GM12878 (cell line): ENCODE measurements around the gene FMR1. TPM values are rescaled to one million over a fixed set of nuclear protein-coding genes. Genes with fewer than 3 reads are reported as not detected.

Source experiments
- ATF7 ChIP-seq: fragments of 450-650 bp; IDR thresholded peaks from 2 replicates; pipeline ENCODE4 v1.6.1; 2016; ENCODE audit warnings: low read depth, mild to moderate bottlenecking
- CBX5 ChIP-seq: sonication (generic); IDR thresholded peaks from 2 replicates; pipeline ENCODE4 v1.6.1; 2016; ENCODE audit warnings: low read depth, moderate library complexity, mild to moderate bottlenecking, inconsistent platforms
- E2F4 ChIP-seq: IDR thresholded peaks from 2 replicates; pipeline ENCODE4 v1.6.1; 2012; ENCODE audit warnings: low read depth, low read length, improper control_type of control experiment
- EP300 ChIP-seq, 2 experiments: fragments of 150-350 bp in 1 of 2; IDR thresholded peaks; 2 replicates each; pipeline ENCODE4 v1.6.1; 2011 to 2012; ENCODE audit warnings: low read depth in 2 of 2, low read length in 2 of 2, borderline replicate concordance in 1 of 2, improper control_type of control experiment in 1 of 2, inconsistent platforms in 1 of 2; ENCODE audit not compliant: control insufficient read depth in 1 of 2
- GATAD2B ChIP-seq: fragments of 450-650 bp; conservative IDR thresholded peaks from 2 replicates; pipeline ENCODE4 v1.6.1; 2017; ENCODE audit warnings: low read depth, mild to moderate bottlenecking, moderate library complexity
- HCFC1 ChIP-seq: fragments of 150-350 bp; IDR thresholded peaks from 2 replicates; pipeline ENCODE4 v1.6.1; 2014; ENCODE audit warnings: low read length
- HSF1 ChIP-seq: fragments of 150-350 bp; IDR thresholded peaks from 2 replicates; pipeline ENCODE4 v1.6.1; 2014; ENCODE audit warnings: mild to moderate bottlenecking, low read depth, low read length
- IRF5 ChIP-seq: fragments of 450-650 bp; IDR thresholded peaks from 2 replicates; pipeline ENCODE4 v1.6.1; 2017; ENCODE audit warnings: borderline replicate concordance
- JUNB ChIP-seq: IDR thresholded peaks from 2 replicates; pipeline ENCODE4 v1.6.1; 2016; ENCODE audit warnings: antibody characterized with exemption, mild to moderate bottlenecking
- NRF1 ChIP-seq: conservative IDR thresholded peaks from 2 replicates; pipeline ENCODE4 v1.6.1; 2011; ENCODE audit warnings: mild to moderate bottlenecking, low read depth, low read length, improper control_type of control experiment
- PAX5 ChIP-seq: IDR thresholded peaks from 2 replicates; pipeline ENCODE4 v1.6.1; 2011; ENCODE audit warnings: low read depth, low read length, borderline replicate concordance
- PKNOX1 ChIP-seq: fragments of 450-650 bp; IDR thresholded peaks from 2 replicates; pipeline ENCODE4 v1.6.1; 2016; ENCODE audit warnings: mild to moderate bottlenecking
- POLR2A ChIP-seq: IDR thresholded peaks from 2 replicates; pipeline ENCODE4 v1.6.1; 2011; ENCODE audit warnings: low read depth, mild to moderate bottlenecking, low read length
- SIX5 ChIP-seq: IDR thresholded peaks from 2 replicates; pipeline ENCODE4 v1.6.1; 2011; ENCODE audit warnings: mild to moderate bottlenecking, low read depth, low read length, moderate library complexity; ENCODE audit not compliant: severe bottlenecking
- TAF1 ChIP-seq: IDR thresholded peaks from 2 replicates; pipeline ENCODE4 v1.6.1; 2011; ENCODE audit warnings: mild to moderate bottlenecking, low read depth, low read length, borderline replicate concordance
- TCF3 ChIP-seq: IDR thresholded peaks from 2 replicates; pipeline ENCODE4 v1.6.1; 2012; ENCODE audit warnings: low read depth, mild to moderate bottlenecking, low read length, borderline replicate concordance; ENCODE audit not compliant: insufficient read depth
- TCF7 ChIP-seq: IDR thresholded peaks from 2 replicates; pipeline ENCODE4 v1.6.1; 2014; ENCODE audit warnings: antibody characterized with exemption, borderline replicate concordance
- USF1 ChIP-seq: IDR thresholded peaks from 2 replicates; pipeline ENCODE4 v1.6.1; 2011; ENCODE audit warnings: borderline replicate concordance, low read depth, mild to moderate bottlenecking, moderate library complexity, mixed read lengths, low read length; ENCODE audit not compliant: insufficient read depth; ENCODE audit errors: extremely low read length
- USF2 ChIP-seq: IDR thresholded peaks from 2 replicates; pipeline ENCODE4 v1.6.1; 2011; ENCODE audit warnings: low read depth, low read length, improper control_type of control experiment, borderline replicate concordance
- ZBTB33 ChIP-seq: fragments of 450-650 bp; IDR thresholded peaks from 2 replicates; pipeline ENCODE4 v1.6.1; 2017; ENCODE audit warnings: mild to moderate bottlenecking
- polyA plus RNA-seq, 11 experiments: library from polyadenylated mRNA; depleted of rRNA in 4 of 11; unstranded in 6 of 11; stranded (reverse) in 5 of 11; fragments of >200 nt; fragmentation: Nextera tagmentation in 4 of 11; fragmentation: Illumina TruSeq in 1 of 11; extraction: Ambion mirVana in 4 of 11; extraction: Trizol in 1 of 11; gene quantifications; 1 replicate in 1 of 11; 2 replicates in 10 of 11; pipeline versions ENCODE4 v1.2.1 to v1.2.3, GENCODE V29; 2011 to 2016; ENCODE audit warnings: inconsistent platforms in 2 of 11, missing spikeins in 2 of 11, low read depth in 1 of 11
- total RNA-seq, 4 experiments: library from RNA; depleted of rRNA in 3 of 4; stranded (reverse); fragments of >200 nt in 3 of 4; fragmentation: Illumina TruSeq in 1 of 4; extraction: Trizol in 1 of 4; gene quantifications; 2 replicates each; pipeline versions ENCODE4 v1.2.1 to v1.2.3, GENCODE V29; 2013 to 2021

Gene FMR1
- total and polyA plus RNA-seq, 10 of the 15 experiments (the other 5 are each of a cell fraction or from before 2014, with no cell fraction given): 7.9 to 37.5 (median 19.3) TPM

DNA sequence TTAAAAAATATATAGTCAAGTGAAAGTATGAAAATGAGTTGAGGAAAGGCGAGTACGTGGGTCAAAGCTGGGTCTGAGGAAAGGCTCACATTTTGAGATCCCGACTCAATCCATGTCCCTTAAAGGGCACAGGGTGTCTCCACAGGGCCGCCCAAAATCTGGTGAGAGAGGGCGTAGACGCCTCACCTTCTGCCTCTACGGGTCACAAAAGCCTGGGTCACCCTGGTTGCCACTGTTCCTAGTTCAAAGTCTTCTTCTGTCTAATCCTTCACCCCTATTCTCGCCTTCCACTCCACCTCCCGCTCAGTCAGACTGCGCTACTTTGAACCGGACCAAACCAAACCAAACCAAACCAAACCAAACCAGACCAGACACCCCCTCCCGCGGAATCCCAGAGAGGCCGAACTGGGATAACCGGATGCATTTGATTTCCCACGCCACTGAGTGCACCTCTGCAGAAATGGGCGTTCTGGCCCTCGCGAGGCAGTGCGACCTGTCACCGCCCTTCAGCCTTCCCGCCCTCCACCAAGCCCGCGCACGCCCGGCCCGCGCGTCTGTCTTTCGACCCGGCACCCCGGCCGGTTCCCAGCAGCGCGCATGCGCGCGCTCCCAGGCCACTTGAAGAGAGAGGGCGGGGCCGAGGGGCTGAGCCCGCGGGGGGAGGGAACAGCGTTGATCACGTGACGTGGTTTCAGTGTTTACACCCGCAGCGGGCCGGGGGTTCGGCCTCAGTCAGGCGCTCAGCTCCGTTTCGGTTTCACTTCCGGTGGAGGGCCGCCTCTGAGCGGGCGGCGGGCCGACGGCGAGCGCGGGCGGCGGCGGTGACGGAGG lies at the start of gene FMR1 (continued):
- TF ChIP-seq SIX5: no peak
- TF ChIP-seq PKNOX1: peak; percentile 51
- peak; percentile 82 for TF ChIP-seq USF1
- no peak for TF ChIP-seq GATAD2B
- TF ChIP-seq EP300 (IDR thresholded peaks at IDR 0.05; ENCODE audit: borderline replicate concordance in 1 of 2, control insufficient read depth in 1 of 2, low read depth in 2 of 2, low read length in 2 of 2): peak in 1 of 2 experiments; percentile 21; a peak in 1 of 4 replicates
- no peak for TF ChIP-seq TCF3
- peak; percentile 26; the same call in 1 of the 2 replicates for TF ChIP-seq E2F4
- no peak for TF ChIP-seq TAF1
- no peak for TF ChIP-seq PAX5
- 0 out of 2 replicates have a peak, but pooled peaks have one; percentile 57 for TF ChIP-seq CBX5
- TF ChIP-seq NRF1: peak; percentile 56
- TF ChIP-seq JUNB: no peak
- TF ChIP-seq ATF7: no peak
- TF ChIP-seq HSF1: no peak
- peak; percentile 76 for TF ChIP-seq USF2
- peak; percentile 86 for TF ChIP-seq POLR2A
- no peak; the same call in 1 of the 2 replicates for TF ChIP-seq HCFC1
- no peak for TF ChIP-seq IRF5
- no peak for TF ChIP-seq ZBTB33
- no peak for TF ChIP-seq TCF7
